Activated CD4-positive, CD25-positive, alpha-beta regulatory T cell treated with anti-CD3 and anti-CD28 coated beads, Interleukin-2, amount 50 U/mL, for 24 hours (primary cell): ENCODE measurements around the gene MID1.

Experiments
- ATAC-seq, 2 donors: fragments of 150-1000 bp; cut with Tn5 transposase; one replicate each; pipeline ENCODE4 v1.10.0; 2021; ENCODE audit warnings: mild to moderate bottlenecking in 1 of 2, moderate library complexity in 1 of 2

Gene MID1

GRCh38 chrX:10529344-10529743 lies 91.0 kb downstream of the MID1 start:
- ATAC-seq, result no peak

- no peak for ATAC-seq
Observed at GRCh38 chrX:10526451-10526850, 93.9 kb downstream of the MID1 start.

GRCh38 chrX:10525381-10526120 lies 94.8 kb downstream of the MID1 start:
- no peak for ATAC-seq

GRCh38 chrX:10524578-10524977 lies 95.8 kb downstream of the MID1 start:
- ATAC-seq, result no peak

- ATAC-seq, result no peak
Observed at GRCh38 chrX:10519761-10520160, 100.6 kb downstream of the MID1 start.

GRCh38 chrX:10519278-10519677 lies 101.1 kb downstream of the MID1 start:
- ATAC-seq, result no peak

GRCh38 chrX:10518073-10518472 lies 102.3 kb downstream of the MID1 start:
- no peak for ATAC-seq

- no peak for ATAC-seq
Observed at GRCh38 chrX:10516781-10517322, 103.5 kb downstream of the MID1 start.

GRCh38 chrX:10514891-10515290 lies 105.5 kb downstream of the MID1 start:
- no peak for ATAC-seq

- no peak for ATAC-seq
Observed at GRCh38 chrX:10513974-10514373, 106.4 kb downstream of the MID1 start.

- no peak for ATAC-seq
Observed at GRCh38 chrX:10512741-10513140, 107.6 kb downstream of the MID1 start.

GRCh38 chrX:10512258-10512657 lies 108.1 kb downstream of the MID1 start:
- ATAC-seq, result no peak

- no peak for ATAC-seq
Observed at GRCh38 chrX:10509397-10509796, 111.0 kb downstream of the MID1 start.

GRCh38 chrX:10508891-10509290 lies 111.5 kb downstream of the MID1 start:
- no peak for ATAC-seq

GRCh38 chrX:10507876-10508275 lies 112.5 kb downstream of the MID1 start:
- no peak for ATAC-seq

- ATAC-seq, result no peak
Observed at GRCh38 chrX:10507181-10507580, 113.2 kb downstream of the MID1 start.

GRCh38 chrX:10506781-10507180 lies 113.6 kb downstream of the MID1 start:
- no peak for ATAC-seq

GRCh38 chrX:10505726-10506125 lies 114.7 kb downstream of the MID1 start:
- no peak for ATAC-seq

GRCh38 chrX:10502961-10503360 lies 117.4 kb downstream of the MID1 start:
- ATAC-seq, result no peak

GRCh38 chrX:10501611-10502010 lies 118.8 kb downstream of the MID1 start:
- ATAC-seq, result no peak

- ATAC-seq, result no peak
Observed at GRCh38 chrX:10496345-10496965, 123.9 kb downstream of the MID1 start.

- ATAC-seq, result no peak
Observed at GRCh38 chrX:10495677-10496076, 124.7 kb downstream of the MID1 start.

GRCh38 chrX:10492250-10492649 lies 128.1 kb downstream of the MID1 start:
- no peak for ATAC-seq

GRCh38 chrX:10486373-10486772 lies 134.0 kb downstream of the MID1 start:
- ATAC-seq, result no peak
